Choroid plexus epithelial cell (primary cell): Measurements from ENCODE around the gene PTPRT.

ENCODE experiments used
- DNase-seq: peaks from one replicate; pipeline ENCODE4 v3.0.0-alpha.2; 2010; ENCODE audit warnings: low read depth
- H3K4me3 ChIP-seq: 2 replicates; pipeline ENCODE4 v1.5.1; 2011; ENCODE audit warnings: low read depth, mild to moderate bottlenecking, control low read depth, low read length, moderate library complexity
- CTCF ChIP-seq: conservative IDR thresholded peaks from 2 replicates; pipeline ENCODE4 v1.5.1; 2011; ENCODE audit warnings: low read depth, mild to moderate bottlenecking, control low read depth, inconsistent platforms, low read length, moderate library complexity

Gene PTPRT

GRCh38 chr20:42949950-42950349, 239.8 kb downstream of the PTPRT start:
- no peak for TF ChIP-seq CTCF
- DNase-seq: no peak
- H3K4me3 ChIP-seq: no peak overlapping the region

- DNase-seq: no peak
- H3K4me3 ChIP-seq: no peak overlapping the region
- TF ChIP-seq CTCF: no peak
Observed at GRCh38 chr20:42945234-42945994, 244.3 kb downstream of the PTPRT start.

- no peak for TF ChIP-seq CTCF
- no peak for DNase-seq
- no peak overlapping the region for H3K4me3 ChIP-seq
Observed at GRCh38 chr20:42941629-42942028, 248.1 kb downstream of the PTPRT start.

GRCh38 chr20:42938441-42939205, 251.1 kb downstream of the PTPRT start:
- no peak for DNase-seq
- TF ChIP-seq CTCF: no peak
- no peak overlapping the region for H3K4me3 ChIP-seq

- no peak overlapping the region for H3K4me3 ChIP-seq
- no peak for TF ChIP-seq CTCF
- no peak for DNase-seq
Observed at GRCh38 chr20:42936482-42936881, 253.2 kb downstream of the PTPRT start.

GRCh38 chr20:42924215-42924614, 265.5 kb downstream of the PTPRT start:
- H3K4me3 ChIP-seq: no peak overlapping the region
- TF ChIP-seq CTCF: no peak

More at GRCh38 chr20:42924215-42924614, 265.5 kb downstream of the PTPRT start:
- DNase-seq: no peak
